AG04450 (cell line): ENCODE measurements around the gene ARHGAP12. TPM values are rescaled to one million over a fixed set of nuclear protein-coding genes. Genes with fewer than 3 reads are reported as not detected.
A peak's percentile ranks its signal among the peaks of the same experiment; 100 is the strongest.

Source experiments
- CTCF ChIA-PET: fragments of 300-600, 350-600 bp; formaldehyde crosslinking; extraction: SDS; loops from one replicate; lab custom pipeline; 2022; ENCODE audit warnings: antibody characterized with exemption, inconsistent platforms; lab: Charles Lee
- POLR2A ChIA-PET: fragments of 350-600 bp; formaldehyde crosslinking; extraction: SDS; loops from one replicate; lab custom pipeline; 2021; ENCODE audit warnings: antibody characterized with exemption, inconsistent platforms; lab: Yijun Ruan, JAX
- DNase-seq: peaks from one replicate; pipeline ENCODE4 v3.0.0-alpha.2; 2011; ENCODE audit warnings: low read depth, low spot score
- H3K27ac ChIP-seq: one replicate; pipeline ENCODE4 v1.5.1; 2012; ENCODE audit warnings: low read depth, low read length, control low read depth
- H3K27me3 ChIP-seq: one replicate; pipeline ENCODE4 v1.6.0; 2012; ENCODE audit warnings: low read length; ENCODE audit not compliant: control insufficient read depth, insufficient read depth
- H3K4me3 ChIP-seq: 2 replicates; pipeline ENCODE4 v1.5.1; 2011; ENCODE audit warnings: mild to moderate bottlenecking, low read depth, low read length, control low read depth
- H3K9me3 ChIP-seq: 2 replicates; pipeline ENCODE4 v1.5.1; 2012; ENCODE audit warnings: low read length; ENCODE audit not compliant: control insufficient read depth, insufficient read depth
- CTCF ChIP-seq: IDR thresholded peaks from 2 replicates; pipeline ENCODE4 v1.5.1; 2011; ENCODE audit warnings: low read depth, low read length, control low read depth, inconsistent platforms
- polyA minus RNA-seq: library from RNA; depleted of rRNA, polyadenylated mRNA; stranded (reverse); fragments of >200 nt; gene quantifications from 2 replicates; pipeline ENCODE4 v1.2.3, GENCODE V29; 2011; rRNA and poly(A)+ RNA removed
- polyA plus RNA-seq: library from polyadenylated mRNA; depleted of rRNA; stranded (reverse); fragments of >200 nt; gene quantifications from 2 replicates; pipeline ENCODE4 v1.2.3, GENCODE V29; 2011; rRNA removed

ARHGAP12 gene, protein sequence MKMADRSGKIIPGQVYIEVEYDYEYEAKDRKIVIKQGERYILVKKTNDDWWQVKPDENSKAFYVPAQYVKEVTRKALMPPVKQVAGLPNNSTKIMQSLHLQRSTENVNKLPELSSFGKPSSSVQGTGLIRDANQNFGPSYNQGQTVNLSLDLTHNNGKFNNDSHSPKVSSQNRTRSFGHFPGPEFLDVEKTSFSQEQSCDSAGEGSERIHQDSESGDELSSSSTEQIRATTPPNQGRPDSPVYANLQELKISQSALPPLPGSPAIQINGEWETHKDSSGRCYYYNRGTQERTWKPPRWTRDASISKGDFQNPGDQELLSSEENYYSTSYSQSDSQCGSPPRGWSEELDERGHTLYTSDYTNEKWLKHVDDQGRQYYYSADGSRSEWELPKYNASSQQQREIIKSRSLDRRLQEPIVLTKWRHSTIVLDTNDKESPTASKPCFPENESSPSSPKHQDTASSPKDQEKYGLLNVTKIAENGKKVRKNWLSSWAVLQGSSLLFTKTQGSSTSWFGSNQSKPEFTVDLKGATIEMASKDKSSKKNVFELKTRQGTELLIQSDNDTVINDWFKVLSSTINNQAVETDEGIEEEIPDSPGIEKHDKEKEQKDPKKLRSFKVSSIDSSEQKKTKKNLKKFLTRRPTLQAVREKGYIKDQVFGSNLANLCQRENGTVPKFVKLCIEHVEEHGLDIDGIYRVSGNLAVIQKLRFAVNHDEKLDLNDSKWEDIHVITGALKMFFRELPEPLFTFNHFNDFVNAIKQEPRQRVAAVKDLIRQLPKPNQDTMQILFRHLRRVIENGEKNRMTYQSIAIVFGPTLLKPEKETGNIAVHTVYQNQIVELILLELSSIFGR
- polyA plus RNA-seq (19.2 and 26.3 TPM in 2 replicates), polyA minus RNA-seq (22.5 and 41.6 TPM in 2 replicates)

- H3K9me3 ChIP-seq = peaks cover 3% of the 10 kb centered on the region; the same call in 1 of the 2 replicates
- DNase-seq = peak; percentile 37
- no peaks in the 10 kb centered on the region for H3K27me3 ChIP-seq
- ChIA-PET POLR2A (interaction anchor here (0.8 to 1.6 kb wide), 5 partner anchors 18 to 67 kb away, joined by 3 to 7 read pairs (median 3); no protein-coding TSS in a partner anchor), CTCF (interaction anchor here (3.1 kb wide), 1 partner anchor 66 kb away, joined by 19 read pairs; no protein-coding TSS in a partner anchor)
- H3K4me3 ChIP-seq = peak within 1 kb of the TSS; percentile 83
- TF ChIP-seq CTCF = no peak
- H3K27ac ChIP-seq = peak within 1 kb of the TSS; percentile 91
These were observed at the start of gene ARHGAP12 for GRCh38 chr10:31928549-31929260. Gene ARHGAP12 (minus strand): TSS chr10:31928831. CDS start chr10:31908855, 19,976 bp downstream.

DNA sequence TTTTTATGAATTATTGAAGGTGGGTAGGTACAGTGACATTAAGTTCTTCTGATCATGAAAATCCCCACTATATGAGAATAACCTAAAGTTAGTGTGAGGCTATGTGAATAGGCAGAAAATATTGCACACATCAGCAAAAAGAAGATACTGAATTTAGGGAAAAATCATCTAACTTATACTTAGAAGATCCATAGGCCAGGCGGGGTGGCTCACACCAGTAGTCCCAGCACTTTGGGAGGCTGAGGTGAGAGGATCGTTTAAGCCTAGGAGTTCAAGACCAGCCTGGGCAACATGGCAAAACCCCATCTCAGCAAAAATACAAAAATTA lies 49.5 kb upstream of the ARHGAP12 start:
- no peak for TF ChIP-seq CTCF
- ChIA-PET POLR2A (interaction anchor here (0.6 kb wide), 1 partner anchor 843 kb away, joined by 3 read pairs; no protein-coding TSS in a partner anchor), CTCF (interaction anchor here (0.6 kb wide), 1 partner anchor 16 kb away, joined by 3 read pairs; no protein-coding TSS in a partner anchor)
- no peak overlapping the region for H3K4me3 ChIP-seq
- no peak overlapping the region for H3K27ac ChIP-seq
- no peaks in the 10 kb centered on the region for H3K9me3 ChIP-seq
- no peaks in the 10 kb centered on the region for H3K27me3 ChIP-seq
- no peak for DNase-seq

DNA sequence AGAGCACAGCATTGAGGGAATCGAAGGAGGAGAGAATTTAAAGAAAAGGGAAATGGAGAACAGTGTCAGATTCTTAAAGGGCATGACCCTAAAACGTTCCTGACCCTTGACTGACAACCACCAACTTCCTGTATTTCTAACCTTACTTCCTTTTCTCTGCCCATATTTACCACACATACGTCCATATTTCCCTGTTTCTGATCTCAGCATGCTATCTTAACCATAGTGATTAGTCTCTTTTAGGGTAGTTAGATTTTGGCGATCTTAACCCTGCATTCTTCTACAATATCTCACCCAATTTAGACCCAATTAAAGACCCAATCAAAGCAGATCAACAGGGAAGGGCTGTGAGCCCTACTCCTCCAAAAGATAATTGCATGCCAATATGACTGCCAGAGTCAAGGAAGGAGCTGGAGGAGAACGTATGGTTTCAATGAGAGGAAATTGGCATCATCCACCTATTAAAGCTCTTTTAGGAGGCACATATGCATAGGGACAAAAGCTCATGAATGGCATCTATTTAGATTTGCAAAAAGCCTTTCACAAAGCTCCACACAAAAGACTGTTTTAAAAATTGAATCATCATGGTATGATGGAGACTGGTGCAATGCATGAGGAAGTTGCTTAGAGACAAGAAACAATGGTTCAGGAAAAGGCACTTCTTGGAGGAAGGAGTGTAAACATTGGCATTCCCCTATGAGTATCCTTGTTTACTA lies 49.0 kb upstream of the ARHGAP12 start:
- H3K9me3 ChIP-seq = no peaks in the 10 kb centered on the region
- no peak overlapping the region for H3K27ac ChIP-seq
- no peak for TF ChIP-seq CTCF
- no peaks in the 10 kb centered on the region for H3K27me3 ChIP-seq
- CTCF ChIA-PET = interaction anchor here (0.6 to 1.0 kb wide), 2 partner anchors 16 to 1338 kb away, joined by 3 to 5 read pairs; no protein-coding TSS in a partner anchor
- POLR2A ChIA-PET = interaction anchor here (0.5 to 0.6 kb wide), 2 partner anchors 273 to 843 kb away, joined by 3 read pairs; no protein-coding TSS in a partner anchor
- H3K4me3 ChIP-seq = no peak overlapping the region
- DNase-seq = no peak

GRCh38 chr10:31975157-31975765 lies 46.6 kb upstream of the ARHGAP12 start:
- no peak for DNase-seq
- no peaks in the 10 kb centered on the region for H3K27me3 ChIP-seq
- H3K27ac ChIP-seq = no peak overlapping the region
- ChIA-PET CTCF (no interaction called here), POLR2A (no interaction called here)
- no peak overlapping the region for H3K4me3 ChIP-seq
- H3K9me3 ChIP-seq = no peaks in the 10 kb centered on the region
- no peak for TF ChIP-seq CTCF
